HCT116 (cell line): ENCODE data around the gene ZNF25. TPM values are rescaled to one million over a fixed set of nuclear protein-coding genes. Genes with fewer than 3 reads are reported as not detected.
"Not testable (repeated sequence)": the region's sequence is repeated elsewhere in the genome, so short reads cannot be mapped to it uniquely, and the experiment has no call there.

Experiments
- ATAC-seq: fragments of 200-7000 bp; cut with Tn5 transposase; 2 replicates; pipeline ENCODE4 v1.9.1; 2020; ENCODE audit warnings: mild to moderate bottlenecking, moderate library complexity
- BruUV-seq: library from RNA; stranded (reverse); fragments of 400-500 nt; replicated peaks from 2 replicates; lab custom pipeline; 2021; lab: Mats Ljungman, UMichigan
- CTCF ChIA-PET: fragments of 300-600 bp; sonication (Branson Sonifier 250); formaldehyde crosslinking; loops from one replicate; lab custom pipeline; 2021; ENCODE audit warnings: antibody characterized with exemption; lab: Charles Lee
- POLR2A ChIA-PET: fragments of 300-600, 350-600 bp; sonication (Branson Sonifier 250); formaldehyde crosslinking; loops from one replicate; lab custom pipeline; 2021; ENCODE audit warnings: antibody characterized with exemption; lab: Charles Lee
- RAD21 ChIA-PET, 2 experiments: fragments of 300-600 bp; sonication (Branson Sonifier 250); formaldehyde crosslinking; loops; one replicate each; lab custom pipeline; 2023; ENCODE audit warnings: low total read pairs in 2 of 2; ENCODE audit not compliant: uncharacterized antibody in 2 of 2, unreplicated experiment in 2 of 2, low non-redundant PET in 1 of 2; lab: Charles Lee
- DNase-seq: peaks from one replicate; pipeline ENCODE4 v3.0.0-alpha.2; 2010; ENCODE audit warnings: low read depth, low spot score
- H2AFZ ChIP-seq: fragments of 200-600 bp; shearing (Covaris generic), sonication (generic); 2 replicates; pipeline ENCODE4 v1.6.1; 2017; ENCODE audit warnings: low read depth, mixed run types, mixed read lengths, antibody characterized with exemption, low read length; ENCODE audit not compliant: poor library complexity, severe bottlenecking
- H3K27ac ChIP-seq: 2 replicates; pipeline ENCODE4 v1.5.1; 2012; ENCODE audit warnings: low read depth, low read length
- H3K27me3 ChIP-seq: fragments of 200-600 bp; sonication (generic); 2 replicates; pipeline ENCODE4 v1.6.1; 2016; ENCODE audit warnings: mixed run types, low read length, mixed read lengths; ENCODE audit not compliant: insufficient read depth
- H3K36me3 ChIP-seq, 2 experiments: fragments of 200-500 bp in 1 of 2; fragments of 200-600 bp in 1 of 2; sonication (Bioruptor generic) in 1 of 2; sonication (generic) in 1 of 2; 2 replicates each; pipeline versions ENCODE4 v1.5.1 to v1.6.1; 2014 to 2016; ENCODE audit warnings: low read length in 2 of 2, inconsistent platforms in 1 of 2, mixed read lengths in 1 of 2, mixed run types in 1 of 2; ENCODE audit not compliant: insufficient read depth in 2 of 2, control insufficient read depth in 1 of 2
- H3K4me1 ChIP-seq, 2 experiments: fragments of 200-600 bp in 1 of 2; sonication (generic) in 1 of 2; 2 replicates each; pipeline versions ENCODE4 v1.5.1 to v1.6.1; 2012 to 2017; ENCODE audit warnings: low read length in 2 of 2, inconsistent platforms in 1 of 2, mild to moderate bottlenecking in 1 of 2, mixed read lengths in 1 of 2, mixed run types in 1 of 2, moderate library complexity in 1 of 2; ENCODE audit not compliant: insufficient read depth in 2 of 2, control insufficient read depth in 1 of 2
- H3K4me2 ChIP-seq: fragments of 200-600 bp; sonication (generic); 2 replicates; pipeline ENCODE4 v1.6.1; 2017; ENCODE audit warnings: mixed run types, low read length, mixed read lengths
- H3K4me3 ChIP-seq, 2 experiments: fragments of 200-600 bp in 1 of 2; sonication (generic) in 1 of 2; replicated peaks in 1 of 2; 2 replicates each; pipeline ENCODE4 v1.5.1; 2011 to 2016; ENCODE audit warnings: low read length in 2 of 2, control low read depth in 1 of 2, low read depth in 1 of 2, mild to moderate bottlenecking in 1 of 2, mixed read lengths in 1 of 2, mixed run types in 1 of 2
- H3K79me2 ChIP-seq: fragments of 200-600 bp; sonication (generic); 2 replicates; pipeline ENCODE4 v1.6.1; 2017; ENCODE audit warnings: mild to moderate bottlenecking, mixed run types, low read length, moderate library complexity, mixed read lengths; ENCODE audit not compliant: insufficient read depth
- H3K9ac ChIP-seq: fragments of 200-600 bp; sonication (generic); 2 replicates; pipeline ENCODE4 v1.6.1; 2016; ENCODE audit warnings: low read length, mixed read lengths
- H3K9me2 ChIP-seq: fragments of 200-600 bp; sonication (generic), shearing (Covaris generic); 2 replicates; pipeline ENCODE4 v1.6.1; 2017; ENCODE audit warnings: mixed run types, mild to moderate bottlenecking, moderate library complexity; ENCODE audit not compliant: insufficient read depth
- H3K9me3 ChIP-seq, 2 experiments: fragments of 200-500 bp in 1 of 2; fragments of 200-600 bp in 1 of 2; sonication (Bioruptor generic) in 1 of 2; sonication (generic) in 1 of 2; 2 replicates each; pipeline ENCODE4 v1.6.1; 2014 to 2017; ENCODE audit warnings: low read length in 2 of 2, mixed read lengths in 2 of 2, inconsistent platforms in 1 of 2, low read depth in 1 of 2, mild to moderate bottlenecking in 1 of 2, mixed run types in 1 of 2, moderate library complexity in 1 of 2; ENCODE audit not compliant: control insufficient read depth in 1 of 2, insufficient read depth in 1 of 2
- H4K20me1 ChIP-seq: fragments of 200-600 bp; sonication (generic), shearing (Covaris generic); 2 replicates; pipeline ENCODE4 v1.6.1; 2017; ENCODE audit warnings: mixed run types, mild to moderate bottlenecking, moderate library complexity; ENCODE audit not compliant: insufficient read depth
- CBX3 ChIP-seq: IDR thresholded peaks from 2 replicates; pipeline ENCODE4 v1.6.1; 2012; ENCODE audit warnings: low read depth
- CEBPB ChIP-seq: IDR thresholded peaks from 2 replicates; pipeline ENCODE4 v1.6.1; 2012; ENCODE audit warnings: low read depth
- EGR1 ChIP-seq: IDR thresholded peaks from 2 replicates; pipeline ENCODE4 v1.6.1; 2012; ENCODE audit warnings: low read depth
- ELF1 ChIP-seq: IDR thresholded peaks from 2 replicates; pipeline ENCODE4 v1.6.1; 2012; ENCODE audit warnings: low read depth, borderline replicate concordance
- POLR2AphosphoS5 ChIP-seq: IDR thresholded peaks from 2 replicates; pipeline ENCODE4 v1.6.1; 2011; ENCODE audit warnings: mild to moderate bottlenecking, low read depth, low read length, moderate library complexity
- RAD21 ChIP-seq: IDR thresholded peaks from 2 replicates; pipeline ENCODE4 v1.6.1; 2012; ENCODE audit warnings: low read depth, mild to moderate bottlenecking
- SP1 ChIP-seq: IDR thresholded peaks from 2 replicates; pipeline ENCODE4 v1.6.1; 2012; ENCODE audit warnings: low read depth
- SRF ChIP-seq: IDR thresholded peaks from 2 replicates; pipeline ENCODE4 v1.6.1; 2012; ENCODE audit warnings: low read depth
- TCF7L2 ChIP-seq: IDR thresholded peaks from 2 replicates; pipeline ENCODE4 v1.7.0; 2011; ENCODE audit warnings: borderline replicate concordance, inconsistent platforms; ENCODE audit not compliant: insufficient read depth, insufficient read length; ENCODE audit errors: extremely low read depth
- ZFX ChIP-seq: fragments of 450-650 bp; IDR thresholded peaks from 2 replicates; pipeline ENCODE4 v1.6.1; 2017
- intact Hi-C: fragments of 100-400 bp; cut with micrococcal nuclease; formaldehyde crosslinking; loops from 2 replicates; pipeline ENCODE4 v1.10.0; 2022
- total RNA-seq: library from RNA; stranded (reverse); gene quantifications from one replicate; pipeline ENCODE4 v1.2.1, GENCODE V29; 2021; ENCODE audit not compliant: unreplicated experiment
- TF ChIP-seq, protein P1 (sequence below): IDR thresholded peaks from 2 replicates; pipeline ENCODE4 v1.6.1; 2012
- TF ChIP-seq, protein P2 (sequence below): IDR thresholded peaks from 2 replicates; pipeline ENCODE4 v1.6.1; 2012

ZNF25 gene
- total RNA-seq, 1 experiment from 2014 or later: 4.6 TPM

DNA sequence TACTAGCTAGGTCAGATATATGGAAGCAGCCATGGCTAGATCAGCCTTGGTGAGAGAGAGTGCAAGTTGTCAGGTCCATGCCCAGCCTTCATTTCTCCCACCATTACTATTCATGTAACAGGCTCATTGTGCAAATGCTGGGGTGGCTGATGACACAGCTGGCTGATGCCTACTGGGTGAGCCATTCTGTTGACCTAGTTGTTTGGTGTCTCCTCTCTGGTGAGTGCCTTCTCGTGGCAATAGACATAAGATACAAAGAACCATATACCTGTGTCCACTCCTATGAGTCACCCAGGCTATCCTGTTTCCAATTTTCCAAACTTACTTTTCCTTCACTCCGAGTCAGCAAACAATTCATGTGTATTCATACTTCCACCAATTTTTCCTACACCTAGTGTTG lies 46.0 kb downstream of the ZNF25 start:
- RAD21 ChIA-PET: no interaction called here

DNA sequence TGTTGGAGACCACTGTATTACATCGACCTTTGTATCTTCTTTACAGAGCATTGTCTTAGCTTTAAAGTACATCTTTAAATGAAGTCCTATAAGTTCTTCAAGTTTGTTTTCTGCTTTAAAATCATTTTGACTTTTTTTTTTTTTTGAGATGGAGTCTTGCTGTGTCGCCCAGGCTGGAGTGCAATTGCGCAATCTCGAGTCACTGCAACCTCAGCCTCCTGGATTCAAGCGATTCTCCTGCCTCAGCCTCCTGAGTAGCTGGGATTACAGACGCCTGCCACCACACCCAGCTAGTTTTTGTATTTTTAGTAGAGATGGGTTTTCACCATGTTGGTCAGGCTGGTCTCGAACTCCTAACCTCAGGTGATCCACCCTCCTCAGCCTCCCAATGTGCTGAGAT lies 68.3 kb downstream of the ZNF25 start:
- H3K4me3 ChIP-seq, H3K27ac ChIP-seq, H3K9me3 ChIP-seq, H3K27me3 ChIP-seq, H3K4me2 ChIP-seq, H4K20me1 ChIP-seq, ATAC-seq, H3K4me1 ChIP-seq, POLR2A ChIA-PET, DNase-seq, CTCF ChIA-PET, intact Hi-C loops, H3K9me2 ChIP-seq, H3K79me2 ChIP-seq, H3K9ac ChIP-seq, BruUV-seq, H3K36me3 ChIP-seq, RAD21 ChIA-PET, H2AFZ ChIP-seq: not testable (repeated sequence)

More for the DNA sequence above, 46.0 kb downstream of the ZNF25 start:
- ATAC-seq: no peak
- TF ChIP-seq RAD21: no peak
- intact Hi-C loops: no loop called here
- Histone ChIP-seq H4K20me1 (no peaks in the 10 kb centered on the region), H3K4me3 (no peak overlapping the region), H3K27me3 (no peaks in the 10 kb centered on the region), H3K9ac (no peak overlapping the region), H3K9me2 (no peaks in the 10 kb centered on the region), H3K9me3 (no peaks in the 10 kb centered on the region), H3K4me1 (no peaks in the 10 kb centered on the region), H3K36me3 (no peaks in the 10 kb centered on the region), H3K27ac (no peak overlapping the region), H3K4me2 (no peak overlapping the region), H2AFZ (no peak overlapping the region), H3K79me2 (no peaks in the 10 kb centered on the region)
- CTCF ChIA-PET: no interaction called here
- no peak for DNase-seq
- POLR2A ChIA-PET: no interaction called here
- no TSS peak for BruUV-seq

DNA sequence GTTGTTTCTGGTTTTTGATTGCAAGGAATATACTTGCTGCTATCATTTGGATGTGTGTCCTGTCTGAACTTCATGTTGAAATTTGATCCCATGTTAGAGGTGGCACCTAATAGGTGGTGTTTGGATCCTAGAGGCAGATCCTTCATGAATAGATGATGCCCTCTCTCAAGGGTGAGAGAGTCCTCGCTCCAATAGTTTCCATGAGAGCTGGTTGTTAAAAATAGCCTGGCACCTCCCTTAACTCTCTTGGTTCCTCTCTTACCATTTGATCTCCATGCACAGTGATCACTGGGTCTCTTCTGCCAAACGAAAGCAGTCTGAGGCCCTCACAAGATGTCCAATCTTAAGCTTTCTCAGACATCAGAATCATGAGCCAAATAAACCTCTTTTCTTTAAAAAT lies 70.1 kb downstream of the ZNF25 start:
- H3K79me2 ChIP-seq: no peaks in the 10 kb centered on the region
- TF ChIP-seq CBX3 (no peak), TCF7L2 (no peak), RAD21 (no peak), SP1 (no peak), POLR2AphosphoS5 (no peak), SRF (no peak), ELF1 (no peak), EGR1 (no peak), ZFX (no peak), CEBPB (no peak)
- TF ChIP-seq, protein P1, sequence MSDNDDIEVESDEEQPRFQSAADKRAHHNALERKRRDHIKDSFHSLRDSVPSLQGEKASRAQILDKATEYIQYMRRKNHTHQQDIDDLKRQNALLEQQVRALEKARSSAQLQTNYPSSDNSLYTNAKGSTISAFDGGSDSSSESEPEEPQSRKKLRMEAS: no peak
- TF ChIP-seq, protein P2, sequence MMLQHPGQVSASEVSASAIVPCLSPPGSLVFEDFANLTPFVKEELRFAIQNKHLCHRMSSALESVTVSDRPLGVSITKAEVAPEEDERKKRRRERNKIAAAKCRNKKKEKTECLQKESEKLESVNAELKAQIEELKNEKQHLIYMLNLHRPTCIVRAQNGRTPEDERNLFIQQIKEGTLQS: no peak
- TF ChIP-seq, all 23 proteins: peak for 0
- Histone ChIP-seq H3K27ac (no peak overlapping the region), H3K27me3 (no peaks in the 10 kb centered on the region), H3K36me3 (no peaks in the 10 kb centered on the region), H3K4me3 (no peak overlapping the region), H4K20me1 (no peaks in the 10 kb centered on the region), H3K4me2 (no peak overlapping the region), H3K9me2 (no peaks in the 10 kb centered on the region), H3K4me1 (no peaks in the 10 kb centered on the region), H3K9ac (no peak overlapping the region), H3K9me3 (no peaks in the 10 kb centered on the region), H2AFZ (no peak overlapping the region)
- ATAC-seq (no peak), DNase-seq (no peak)
- BruUV-seq: no TSS peak
- RAD21 ChIA-PET: no interaction called here
- intact Hi-C loops: no loop called here
- CTCF ChIA-PET: no interaction called here
- POLR2A ChIA-PET: no interaction called here
